OCI-LY3 (cell line): Measurements from ENCODE around the gene FKBP14.

ENCODE experiments used
- H2AFZ ChIP-seq: fragments of 200-600, 300-600 bp; shearing (Covaris generic); 2 replicates; pipeline ENCODE4 v1.6.0; 2014; ENCODE audit warnings: antibody characterized with exemption, low read depth, low read length
- H3K27ac ChIP-seq: fragments of 200-600, 300-600 bp; sonication (generic); 2 replicates; pipeline ENCODE4 v1.5.1; 2014; ENCODE audit warnings: mild to moderate bottlenecking, low read length, moderate library complexity, mixed read lengths
- H3K27me3 ChIP-seq: fragments of 200-600, 300-600 bp; sonication (generic); 2 replicates; pipeline ENCODE4 v1.6.1; 2014; ENCODE audit warnings: low read depth, low read length, mixed read lengths
- H3K36me3 ChIP-seq: fragments of 200-600, 300-600 bp; sonication (generic); replicated peaks from 2 replicates; pipeline ENCODE3; 2014; ENCODE audit warnings: low read depth, low read length, mixed read lengths
- H3K4me1 ChIP-seq: fragments of 300-600, 200-600 bp; sonication (generic); 2 replicates; pipeline ENCODE4 v1.6.1; 2014; ENCODE audit warnings: low read length, mixed read lengths
- H3K4me2 ChIP-seq: fragments of 200-600, 300-600 bp; sonication (generic); 2 replicates; pipeline ENCODE4 v1.6.1; 2014; ENCODE audit warnings: low read length, mixed read lengths
- H3K4me3 ChIP-seq: fragments of 300-600, 200-600 bp; sonication (generic); 2 replicates; pipeline ENCODE4 v1.5.1; 2014; ENCODE audit warnings: antibody characterized with exemption, mild to moderate bottlenecking, low read length, moderate library complexity
- H3K79me2 ChIP-seq: fragments of 300-600, 200-600 bp; shearing (Covaris generic); 2 replicates; pipeline ENCODE4 v1.6.1; 2014; ENCODE audit warnings: mild to moderate bottlenecking, low read length, mixed read lengths
- H3K9ac ChIP-seq: fragments of 300-600, 200-600 bp; shearing (Covaris generic); 2 replicates; pipeline ENCODE4 v1.6.0; 2014; ENCODE audit warnings: mild to moderate bottlenecking, low read length, moderate library complexity
- H3K9me3 ChIP-seq: fragments of 200-600, 300-600 bp; shearing (Covaris generic); 2 replicates; pipeline ENCODE4 v1.6.1; 2014; ENCODE audit warnings: low read length, mixed read lengths; ENCODE audit not compliant: insufficient read depth
- H4K20me1 ChIP-seq: fragments of 200-600, 300-600 bp; sonication (generic); 2 replicates; pipeline ENCODE4 v1.6.1; 2016; ENCODE audit warnings: low read length, mixed read lengths; ENCODE audit not compliant: insufficient read depth
- EZH2phosphoT487 ChIP-seq: fragments of 200-600 bp; shearing (Covaris generic); IDR thresholded peaks from 2 replicates; pipeline ENCODE4 v1.6.1; 2018; ENCODE audit warnings: antibody characterized with exemption, mixed run types, low read depth
- TF ChIP-seq, protein P1 (sequence below): fragments of 200-600, 300-600 bp; sonication (generic); IDR thresholded peaks from 2 replicates; pipeline ENCODE4 v1.5.1; 2014; ENCODE audit warnings: antibody characterized with exemption, low read length, low read depth

FKBP14 gene

GRCh38 chr7:30023524-30023923 is 3.0 kb downstream of the FKBP14 start:
- Histone ChIP-seq H3K4me1 (peaks cover 12% of the 10 kb centered on the region), H2AFZ (no peak overlapping the region), H3K36me3 (peaks cover 12% of the 10 kb centered on the region), H3K27me3 (no peaks in the 10 kb centered on the region), H4K20me1 (peaks cover 18% of the 10 kb centered on the region; the same call in 1 of the 2 replicates), H3K4me2 (no peak overlapping the region), H3K9ac (no peak overlapping the region), H3K4me3 (no peak overlapping the region), H3K9me3 (no peaks in the 10 kb centered on the region), H3K79me2 (peaks cover 40% of the 10 kb centered on the region), H3K27ac (no peak overlapping the region)
- no peak for TF ChIP-seq EZH2phosphoT487
- TF ChIP-seq, protein P1, sequence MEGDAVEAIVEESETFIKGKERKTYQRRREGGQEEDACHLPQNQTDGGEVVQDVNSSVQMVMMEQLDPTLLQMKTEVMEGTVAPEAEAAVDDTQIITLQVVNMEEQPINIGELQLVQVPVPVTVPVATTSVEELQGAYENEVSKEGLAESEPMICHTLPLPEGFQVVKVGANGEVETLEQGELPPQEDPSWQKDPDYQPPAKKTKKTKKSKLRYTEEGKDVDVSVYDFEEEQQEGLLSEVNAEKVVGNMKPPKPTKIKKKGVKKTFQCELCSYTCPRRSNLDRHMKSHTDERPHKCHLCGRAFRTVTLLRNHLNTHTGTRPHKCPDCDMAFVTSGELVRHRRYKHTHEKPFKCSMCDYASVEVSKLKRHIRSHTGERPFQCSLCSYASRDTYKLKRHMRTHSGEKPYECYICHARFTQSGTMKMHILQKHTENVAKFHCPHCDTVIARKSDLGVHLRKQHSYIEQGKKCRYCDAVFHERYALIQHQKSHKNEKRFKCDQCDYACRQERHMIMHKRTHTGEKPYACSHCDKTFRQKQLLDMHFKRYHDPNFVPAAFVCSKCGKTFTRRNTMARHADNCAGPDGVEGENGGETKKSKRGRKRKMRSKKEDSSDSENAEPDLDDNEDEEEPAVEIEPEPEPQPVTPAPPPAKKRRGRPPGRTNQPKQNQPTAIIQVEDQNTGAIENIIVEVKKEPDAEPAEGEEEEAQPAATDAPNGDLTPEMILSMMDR: no peak

- Histone ChIP-seq H3K4me3 (no peak overlapping the region), H3K79me2 (peaks cover 39% of the 10 kb centered on the region), H3K4me1 (peaks cover 12% of the 10 kb centered on the region)
Observed at GRCh38 chr7:30022991-30023390, 3.5 kb downstream of the FKBP14 start.

GRCh38 chr7:30020535-30020934 is 6.0 kb downstream of the FKBP14 start:
- peaks cover 12% of the 10 kb centered on the region for H3K4me1 ChIP-seq
- H3K79me2 ChIP-seq: peaks cover 30% of the 10 kb centered on the region
- H3K9ac ChIP-seq: no peak overlapping the region
- H3K27ac ChIP-seq: no peak overlapping the region
- H3K4me3 ChIP-seq: no peak overlapping the region
- peaks cover 18% of the 10 kb centered on the region; the same call in 1 of the 2 replicates for H4K20me1 ChIP-seq
- no peak overlapping the region for H3K4me2 ChIP-seq
- H3K9me3 ChIP-seq: no peaks in the 10 kb centered on the region
- H3K36me3 ChIP-seq: peaks cover 17% of the 10 kb centered on the region
- H3K27me3 ChIP-seq: no peaks in the 10 kb centered on the region
- TF ChIP-seq, protein P1: no peak
- TF ChIP-seq EZH2phosphoT487: no peak
- H2AFZ ChIP-seq: no peak overlapping the region

More at GRCh38 chr7:30022991-30023390, 3.5 kb downstream of the FKBP14 start:
- H3K27ac ChIP-seq: no peak overlapping the region
- peaks cover 17% of the 10 kb centered on the region for H3K36me3 ChIP-seq
- no peaks in the 10 kb centered on the region for H3K27me3 ChIP-seq
- H3K9me3 ChIP-seq: no peaks in the 10 kb centered on the region
- no peak for TF ChIP-seq EZH2phosphoT487
- TF ChIP-seq, protein P1: no peak
- H3K9ac ChIP-seq: no peak overlapping the region
- no peak overlapping the region for H2AFZ ChIP-seq
- no peak overlapping the region for H3K4me2 ChIP-seq
- H4K20me1 ChIP-seq: peaks cover 18% of the 10 kb centered on the region; the same call in 1 of the 2 replicates

- no peak for TF ChIP-seq EZH2phosphoT487
- TF ChIP-seq, protein P1: no peak
- H3K9me3 ChIP-seq: no peaks in the 10 kb centered on the region
- H3K4me2 ChIP-seq: no peak overlapping the region
- H3K27me3 ChIP-seq: no peaks in the 10 kb centered on the region
- H3K27ac ChIP-seq: no peak overlapping the region
- H3K9ac ChIP-seq: no peak overlapping the region
- peaks cover 14% of the 10 kb centered on the region; the same call in 1 of the 2 replicates for H4K20me1 ChIP-seq
- H3K4me1 ChIP-seq: peaks cover 8% of the 10 kb centered on the region
- peaks cover 17% of the 10 kb centered on the region for H3K36me3 ChIP-seq
- H3K4me3 ChIP-seq: no peak overlapping the region
- H3K79me2 ChIP-seq: peaks cover 24% of the 10 kb centered on the region
- no peak overlapping the region for H2AFZ ChIP-seq
Observed at GRCh38 chr7:30019960-30020359, 6.5 kb downstream of the FKBP14 start.
